ENCODE data around the gene POLK. TPM values are rescaled to one million over a fixed set of nuclear protein-coding genes. Genes with fewer than 3 reads are reported as not detected.

POLK gene
- total and polyA plus RNA-seq, 2 of the 13 experiments (the other 11 are each of a cell fraction or from before 2014, with no cell fraction given), result 8.6 to 11.7 TPM

DNA sequence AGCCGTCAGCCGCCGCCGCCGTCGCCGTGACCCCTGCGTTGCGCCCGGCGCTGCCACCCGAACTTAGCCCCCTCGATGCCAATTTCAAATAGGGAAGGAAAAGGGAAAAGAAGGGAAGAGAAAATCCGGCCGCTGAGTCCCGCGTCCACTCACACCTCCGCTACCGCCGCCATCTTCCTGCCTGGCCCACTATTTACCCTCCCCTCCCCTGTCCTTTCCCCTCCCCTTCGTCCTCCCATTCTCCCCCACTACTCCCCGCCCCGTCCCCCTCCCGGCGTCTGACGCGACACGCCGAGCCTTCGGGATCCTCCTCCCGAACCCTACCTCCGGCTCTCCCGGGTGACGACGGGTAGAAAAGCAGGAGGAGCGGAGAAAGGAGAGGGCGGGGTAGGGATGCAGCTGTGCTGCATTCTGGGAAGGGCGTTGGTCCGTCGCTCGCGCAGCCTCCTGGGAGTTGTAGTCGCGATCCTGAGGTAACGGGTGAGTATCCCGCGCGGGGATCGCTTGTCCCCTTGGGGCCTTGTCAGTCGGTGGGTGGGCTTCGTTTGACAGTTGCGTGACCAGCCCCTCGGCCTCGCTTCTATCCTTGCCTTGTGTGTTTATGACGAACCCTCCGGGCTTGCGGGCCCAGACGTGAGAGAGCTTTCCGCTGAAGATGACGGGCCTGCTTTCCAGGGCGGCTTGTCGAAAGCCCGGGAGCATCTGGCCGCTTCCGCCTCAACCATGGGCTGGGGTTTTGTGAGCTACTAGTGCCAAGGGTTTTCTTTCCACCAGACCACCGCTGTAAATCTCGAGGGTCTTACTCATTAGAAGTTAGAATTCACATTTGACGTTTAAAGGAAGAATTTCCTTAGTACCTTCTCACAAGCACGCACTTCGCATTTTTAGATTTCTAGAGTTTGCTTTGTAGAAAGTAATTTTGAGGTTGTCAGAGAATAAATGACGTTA lies at the start of gene POLK, which contains the start of gene CERT1 (continued):
- TF ChIP-seq, protein P1, sequence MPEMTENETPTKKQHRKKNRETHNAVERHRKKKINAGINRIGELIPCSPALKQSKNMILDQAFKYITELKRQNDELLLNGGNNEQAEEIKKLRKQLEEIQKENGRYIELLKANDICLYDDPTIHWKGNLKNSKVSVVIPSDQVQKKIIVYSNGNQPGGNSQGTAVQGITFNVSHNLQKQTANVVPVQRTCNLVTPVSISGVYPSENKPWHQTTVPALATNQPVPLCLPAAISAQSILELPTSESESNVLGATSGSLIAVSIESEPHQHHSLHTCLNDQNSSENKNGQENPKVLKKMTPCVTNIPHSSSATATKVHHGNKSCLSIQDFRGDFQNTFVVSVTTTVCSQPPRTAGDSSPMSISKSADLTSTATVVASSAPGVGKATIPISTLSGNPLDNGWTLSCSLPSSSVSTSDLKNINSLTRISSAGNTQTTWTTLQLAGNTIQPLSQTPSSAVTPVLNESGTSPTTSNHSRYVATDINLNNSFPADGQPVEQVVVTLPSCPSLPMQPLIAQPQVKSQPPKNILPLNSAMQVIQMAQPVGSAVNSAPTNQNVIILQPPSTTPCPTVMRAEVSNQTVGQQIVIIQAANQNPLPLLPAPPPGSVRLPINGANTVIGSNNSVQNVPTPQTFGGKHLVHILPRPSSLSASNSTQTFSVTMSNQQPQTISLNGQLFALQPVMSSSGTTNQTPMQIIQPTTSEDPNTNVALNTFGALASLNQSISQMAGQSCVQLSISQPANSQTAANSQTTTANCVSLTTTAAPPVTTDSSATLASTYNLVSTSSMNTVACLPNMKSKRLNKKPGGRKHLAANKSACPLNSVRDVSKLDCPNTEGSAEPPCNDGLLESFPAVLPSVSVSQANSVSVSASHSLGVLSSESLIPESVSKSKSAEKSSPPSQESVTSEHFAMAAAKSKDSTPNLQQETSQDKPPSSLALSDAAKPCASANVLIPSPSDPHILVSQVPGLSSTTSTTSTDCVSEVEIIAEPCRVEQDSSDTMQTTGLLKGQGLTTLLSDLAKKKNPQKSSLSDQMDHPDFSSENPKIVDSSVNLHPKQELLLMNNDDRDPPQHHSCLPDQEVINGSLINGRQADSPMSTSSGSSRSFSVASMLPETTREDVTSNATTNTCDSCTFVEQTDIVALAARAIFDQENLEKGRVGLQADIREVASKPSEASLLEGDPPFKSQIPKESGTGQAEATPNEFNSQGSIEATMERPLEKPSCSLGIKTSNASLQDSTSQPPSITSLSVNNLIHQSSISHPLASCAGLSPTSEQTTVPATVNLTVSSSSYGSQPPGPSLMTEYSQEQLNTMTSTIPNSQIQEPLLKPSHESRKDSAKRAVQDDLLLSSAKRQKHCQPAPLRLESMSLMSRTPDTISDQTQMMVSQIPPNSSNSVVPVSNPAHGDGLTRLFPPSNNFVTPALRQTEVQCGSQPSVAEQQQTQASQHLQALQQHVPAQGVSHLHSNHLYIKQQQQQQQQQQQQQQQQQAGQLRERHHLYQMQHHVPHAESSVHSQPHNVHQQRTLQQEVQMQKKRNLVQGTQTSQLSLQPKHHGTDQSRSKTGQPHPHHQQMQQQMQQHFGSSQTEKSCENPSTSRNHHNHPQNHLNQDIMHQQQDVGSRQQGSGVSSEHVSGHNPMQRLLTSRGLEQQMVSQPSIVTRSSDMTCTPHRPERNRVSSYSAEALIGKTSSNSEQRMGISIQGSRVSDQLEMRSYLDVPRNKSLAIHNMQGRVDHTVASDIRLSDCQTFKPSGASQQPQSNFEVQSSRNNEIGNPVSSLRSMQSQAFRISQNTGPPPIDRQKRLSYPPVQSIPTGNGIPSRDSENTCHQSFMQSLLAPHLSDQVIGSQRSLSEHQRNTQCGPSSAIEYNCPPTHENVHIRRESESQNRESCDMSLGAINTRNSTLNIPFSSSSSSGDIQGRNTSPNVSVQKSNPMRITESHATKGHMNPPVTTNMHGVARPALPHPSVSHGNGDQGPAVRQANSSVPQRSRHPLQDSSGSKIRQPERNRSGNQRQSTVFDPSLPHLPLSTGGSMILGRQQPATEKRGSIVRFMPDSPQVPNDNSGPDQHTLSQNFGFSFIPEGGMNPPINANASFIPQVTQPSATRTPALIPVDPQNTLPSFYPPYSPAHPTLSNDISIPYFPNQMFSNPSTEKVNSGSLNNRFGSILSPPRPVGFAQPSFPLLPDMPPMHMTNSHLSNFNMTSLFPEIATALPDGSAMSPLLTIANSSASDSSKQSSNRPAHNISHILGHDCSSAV (CRISPR knock-in tag; IDR thresholded peaks at IDR 0.05; ENCODE audit: borderline replicate concordance), result no peak
- TF ChIP-seq ZFP62 (CRISPR knock-in tag; IDR thresholded peaks at IDR 0.05), result no peak
- TF ChIP-seq ZNF768 (CRISPR knock-in tag; IDR thresholded peaks at IDR 0.05), result no peak
- TF ChIP-seq SCMH1 (CRISPR knock-in tag; IDR thresholded peaks at IDR 0.05; ENCODE audit: borderline replicate concordance), result no peak
- no peak for TF ChIP-seq RFXAP (CRISPR knock-in tag; IDR thresholded peaks at IDR 0.05; ENCODE audit: borderline replicate concordance)
- TF ChIP-seq, protein P2, sequence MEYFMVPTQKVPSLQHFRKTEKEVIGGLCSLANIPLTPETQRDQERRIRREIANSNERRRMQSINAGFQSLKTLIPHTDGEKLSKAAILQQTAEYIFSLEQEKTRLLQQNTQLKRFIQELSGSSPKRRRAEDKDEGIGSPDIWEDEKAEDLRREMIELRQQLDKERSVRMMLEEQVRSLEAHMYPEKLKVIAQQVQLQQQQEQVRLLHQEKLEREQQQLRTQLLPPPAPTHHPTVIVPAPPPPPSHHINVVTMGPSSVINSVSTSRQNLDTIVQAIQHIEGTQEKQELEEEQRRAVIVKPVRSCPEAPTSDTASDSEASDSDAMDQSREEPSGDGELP (IDR thresholded peaks at IDR 0.05; ENCODE audit: borderline replicate concordance, low read depth), result peak; percentile 69; the same call in 1 of the 2 replicates
- TF ChIP-seq SRSF1 (optimal IDR thresholded peaks at IDR 0.05; ENCODE audit: low read depth, low read length), result no peak
- no peak for TF ChIP-seq ZNF329 (CRISPR knock-in tag; IDR thresholded peaks at IDR 0.05; ENCODE audit: low read depth)
- TF ChIP-seq, protein P3, sequence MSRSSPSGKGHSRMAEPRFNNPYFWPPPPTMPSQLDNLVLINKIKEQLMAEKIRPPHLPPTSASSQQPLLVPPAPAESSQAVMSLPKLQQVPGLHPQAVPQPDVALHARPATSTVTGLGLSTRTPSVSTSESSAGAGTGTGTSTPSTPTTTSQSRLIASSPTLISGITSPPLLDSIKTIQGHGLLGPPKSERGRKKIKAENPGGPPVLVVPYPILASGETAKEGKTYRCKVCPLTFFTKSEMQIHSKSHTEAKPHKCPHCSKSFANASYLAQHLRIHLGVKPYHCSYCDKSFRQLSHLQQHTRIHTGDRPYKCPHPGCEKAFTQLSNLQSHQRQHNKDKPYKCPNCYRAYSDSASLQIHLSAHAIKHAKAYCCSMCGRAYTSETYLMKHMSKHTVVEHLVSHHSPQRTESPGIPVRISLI (CRISPR knock-in tag; IDR thresholded peaks at IDR 0.05; ENCODE audit: borderline replicate concordance), result no peak
- no peak for TF ChIP-seq ZNF75D (CRISPR knock-in tag; IDR thresholded peaks at IDR 0.05; ENCODE audit: borderline replicate concordance)
- TF ChIP-seq, protein P4, sequence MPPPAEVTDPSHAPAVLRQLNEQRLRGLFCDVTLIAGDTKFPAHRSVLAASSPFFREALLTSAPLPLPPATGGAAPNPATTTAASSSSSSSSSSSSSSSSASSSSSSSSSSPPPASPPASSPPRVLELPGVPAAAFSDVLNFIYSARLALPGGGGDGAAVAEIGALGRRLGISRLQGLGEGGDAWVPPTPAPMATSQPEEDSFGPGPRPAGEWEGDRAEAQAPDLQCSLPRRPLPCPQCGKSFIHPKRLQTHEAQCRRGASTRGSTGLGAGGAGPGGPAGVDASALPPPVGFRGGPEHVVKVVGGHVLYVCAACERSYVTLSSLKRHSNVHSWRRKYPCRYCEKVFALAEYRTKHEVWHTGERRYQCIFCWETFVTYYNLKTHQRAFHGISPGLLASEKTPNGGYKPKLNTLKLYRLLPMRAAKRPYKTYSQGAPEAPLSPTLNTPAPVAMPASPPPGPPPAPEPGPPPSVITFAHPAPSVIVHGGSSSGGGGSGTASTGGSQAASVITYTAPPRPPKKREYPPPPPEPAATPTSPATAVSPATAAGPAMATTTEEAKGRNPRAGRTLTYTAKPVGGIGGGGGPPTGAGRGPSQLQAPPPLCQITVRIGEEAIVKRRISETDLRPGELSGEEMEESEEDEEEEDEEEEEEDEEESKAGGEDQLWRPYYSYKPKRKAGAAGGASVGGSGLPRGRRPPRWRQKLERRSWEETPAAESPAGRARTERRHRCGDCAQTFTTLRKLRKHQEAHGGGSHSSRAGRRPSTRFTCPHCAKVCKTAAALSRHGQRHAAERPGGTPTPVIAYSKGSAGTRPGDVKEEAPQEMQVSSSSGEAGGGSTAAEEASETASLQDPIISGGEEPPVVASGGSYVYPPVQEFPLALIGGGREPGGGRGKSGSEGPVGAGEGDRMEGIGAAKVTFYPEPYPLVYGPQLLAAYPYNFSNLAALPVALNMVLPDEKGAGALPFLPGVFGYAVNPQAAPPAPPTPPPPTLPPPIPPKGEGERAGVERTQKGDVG (CRISPR knock-in tag; IDR thresholded peaks at IDR 0.05; ENCODE audit: borderline replicate concordance), result no peak
- TF ChIP-seq ZNF879 (CRISPR knock-in tag; IDR thresholded peaks at IDR 0.05), result no peak
- TF ChIP-seq SRSF9 (IDR thresholded peaks at IDR 0.05; ENCODE audit: borderline replicate concordance, insufficient read depth, low read depth, low read length, poor library complexity, severe bottlenecking), result no peak
- TF ChIP-seq FOXK1 (CRISPR knock-in tag; IDR thresholded peaks at IDR 0.05; ENCODE audit: borderline replicate concordance, low read depth), result no peak; the same call in 1 of the 2 replicates
